PFSK-1 (cell line): ENCODE measurements around the gene ZNF8.

ENCODE experiments used
- FOXP2 ChIP-seq: optimal IDR thresholded peaks from 2 replicates; pipeline ENCODE3; 2011; ENCODE audit warnings: borderline replicate concordance, control low read depth, inconsistent platforms; ENCODE audit not compliant: insufficient read depth; ENCODE audit errors: extremely low read length, extremely low read depth
- POLR2AphosphoS5 ChIP-seq: IDR thresholded peaks from 2 replicates; pipeline ENCODE4 v1.6.1; 2012; ENCODE audit warnings: low read depth, mild to moderate bottlenecking, control low read depth, low read length, moderate library complexity
- SIN3A ChIP-seq: IDR thresholded peaks from 2 replicates; pipeline ENCODE4 v1.6.1; 2012; ENCODE audit warnings: mild to moderate bottlenecking, low read length, moderate library complexity, borderline replicate concordance; ENCODE audit not compliant: insufficient read depth
- TAF1 ChIP-seq: IDR thresholded peaks from 2 replicates; pipeline ENCODE4 v1.6.1; 2012; ENCODE audit warnings: low read length, control low read depth, borderline replicate concordance; ENCODE audit not compliant: insufficient read depth
- TF ChIP-seq, protein P1 (sequence below), 2 experiments: IDR thresholded peaks; 2 replicates each; pipeline versions ENCODE4 v1.6.1 to v1.8.0; 2011 to 2012; ENCODE audit warnings: low read depth in 2 of 2, low read length in 2 of 2, control low read depth in 1 of 2, inconsistent platforms in 1 of 2, mild to moderate bottlenecking in 1 of 2, moderate library complexity in 1 of 2; ENCODE audit not compliant: insufficient read depth in 1 of 2

Gene ZNF8

DNA sequence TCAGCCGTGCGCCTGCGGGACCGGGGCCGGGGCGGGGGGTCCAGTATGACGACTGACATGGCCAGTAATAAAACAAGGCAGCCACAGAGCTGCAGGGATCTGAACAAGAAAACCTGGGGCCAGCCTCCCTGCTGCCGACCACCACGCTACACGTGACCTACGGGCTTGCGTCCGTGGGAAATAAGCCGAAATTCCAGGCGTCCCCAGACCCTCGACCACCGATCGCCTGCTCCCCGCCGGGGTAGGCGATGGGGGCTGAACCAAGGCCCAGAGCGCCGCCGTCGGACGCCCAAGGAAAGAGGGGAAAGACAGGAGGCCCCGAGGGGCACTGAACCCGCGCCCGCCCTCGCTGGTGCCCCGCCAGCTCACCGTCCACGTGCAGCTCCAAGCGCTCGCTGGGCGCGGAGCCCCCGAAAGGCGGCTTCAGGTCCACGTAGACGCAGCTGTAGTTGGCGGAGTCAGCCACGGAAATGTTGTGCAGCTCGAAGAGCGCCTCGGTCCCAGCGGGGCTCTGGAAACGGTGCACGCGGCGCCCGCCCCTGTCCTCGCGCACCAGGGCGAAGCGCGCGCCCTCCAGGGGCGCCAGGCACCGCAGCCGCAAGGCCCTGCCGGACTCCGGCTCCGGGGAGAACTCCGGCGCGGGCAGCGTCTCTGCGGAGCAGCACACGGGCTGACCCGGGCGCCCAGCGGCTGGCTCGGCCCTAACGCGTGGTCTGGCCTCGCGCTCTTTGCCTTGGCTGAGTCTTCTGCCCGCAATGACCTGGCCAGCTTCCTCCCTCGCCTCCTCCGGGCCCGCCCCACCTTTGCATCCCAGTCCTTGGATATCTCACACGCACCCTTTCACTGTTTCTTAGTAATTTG lies 71.5 kb downstream of the ZNF8 start:
- TF ChIP-seq, protein P1, sequence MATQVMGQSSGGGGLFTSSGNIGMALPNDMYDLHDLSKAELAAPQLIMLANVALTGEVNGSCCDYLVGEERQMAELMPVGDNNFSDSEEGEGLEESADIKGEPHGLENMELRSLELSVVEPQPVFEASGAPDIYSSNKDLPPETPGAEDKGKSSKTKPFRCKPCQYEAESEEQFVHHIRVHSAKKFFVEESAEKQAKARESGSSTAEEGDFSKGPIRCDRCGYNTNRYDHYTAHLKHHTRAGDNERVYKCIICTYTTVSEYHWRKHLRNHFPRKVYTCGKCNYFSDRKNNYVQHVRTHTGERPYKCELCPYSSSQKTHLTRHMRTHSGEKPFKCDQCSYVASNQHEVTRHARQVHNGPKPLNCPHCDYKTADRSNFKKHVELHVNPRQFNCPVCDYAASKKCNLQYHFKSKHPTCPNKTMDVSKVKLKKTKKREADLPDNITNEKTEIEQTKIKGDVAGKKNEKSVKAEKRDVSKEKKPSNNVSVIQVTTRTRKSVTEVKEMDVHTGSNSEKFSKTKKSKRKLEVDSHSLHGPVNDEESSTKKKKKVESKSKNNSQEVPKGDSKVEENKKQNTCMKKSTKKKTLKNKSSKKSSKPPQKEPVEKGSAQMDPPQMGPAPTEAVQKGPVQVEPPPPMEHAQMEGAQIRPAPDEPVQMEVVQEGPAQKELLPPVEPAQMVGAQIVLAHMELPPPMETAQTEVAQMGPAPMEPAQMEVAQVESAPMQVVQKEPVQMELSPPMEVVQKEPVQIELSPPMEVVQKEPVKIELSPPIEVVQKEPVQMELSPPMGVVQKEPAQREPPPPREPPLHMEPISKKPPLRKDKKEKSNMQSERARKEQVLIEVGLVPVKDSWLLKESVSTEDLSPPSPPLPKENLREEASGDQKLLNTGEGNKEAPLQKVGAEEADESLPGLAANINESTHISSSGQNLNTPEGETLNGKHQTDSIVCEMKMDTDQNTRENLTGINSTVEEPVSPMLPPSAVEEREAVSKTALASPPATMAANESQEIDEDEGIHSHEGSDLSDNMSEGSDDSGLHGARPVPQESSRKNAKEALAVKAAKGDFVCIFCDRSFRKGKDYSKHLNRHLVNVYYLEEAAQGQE (IDR thresholded peaks at IDR 0.05; ENCODE audit: insufficient read depth in 1 of 2, low read depth in 2 of 2, low read length in 2 of 2) = no peak
- no peak for TF ChIP-seq POLR2AphosphoS5
- no peak for TF ChIP-seq TAF1
- TF ChIP-seq FOXP2 = no peak
- TF ChIP-seq SIN3A = no peak

GRCh38 chr19:58350871-58351557 lies 72.3 kb downstream of the ZNF8 start:
- TF ChIP-seq, protein P1 (IDR thresholded peaks at IDR 0.05; ENCODE audit: insufficient read depth in 1 of 2, low read depth in 2 of 2, low read length in 2 of 2) = no peak
- no peak for TF ChIP-seq POLR2AphosphoS5
- no peak for TF ChIP-seq TAF1
- TF ChIP-seq SIN3A = no peak
- no peak for TF ChIP-seq FOXP2

- TF ChIP-seq SIN3A = no peak
- TF ChIP-seq, protein P1 (IDR thresholded peaks at IDR 0.05; ENCODE audit: insufficient read depth in 1 of 2, low read depth in 2 of 2, low read length in 2 of 2) = no peak
- no peak for TF ChIP-seq TAF1
- no peak for TF ChIP-seq FOXP2
- TF ChIP-seq POLR2AphosphoS5 = no peak
Observed at GRCh38 chr19:58351558-58351878, 72.8 kb downstream of the ZNF8 start.

- TF ChIP-seq FOXP2 (no peak), SIN3A (no peak), TAF1 (no peak), POLR2AphosphoS5 (no peak)
- TF ChIP-seq, protein P1 (IDR thresholded peaks at IDR 0.05; ENCODE audit: insufficient read depth in 1 of 2, low read depth in 2 of 2, low read length in 2 of 2) = no peak
Observed at GRCh38 chr19:58351990-58352755, 73.4 kb downstream of the ZNF8 start.
